GM12878 (cell line): ENCODE results near the gene CYP46A1. TPM values are rescaled to one million over a fixed set of nuclear protein-coding genes. Genes with fewer than 3 reads are reported as not detected.

Source experiments
- ATAC-seq: fragments of 200-7000 bp; cut with Tn5 transposase; 3 replicates; pipeline ENCODE4 v1.9.1; 2020; ENCODE audit warnings: mild to moderate bottlenecking, moderate library complexity
- BruUV-seq: library from RNA; stranded (reverse); fragments of 400-500 nt; replicated peaks from 2 replicates; lab custom pipeline; 2021; lab: Mats Ljungman, UMichigan
- CTCF ChIA-PET: fragments of 300-600 bp; sonication (Branson Sonifier 250); formaldehyde crosslinking; extraction: SDS; loops from one replicate; lab custom pipeline; 2021; ENCODE audit warnings: inconsistent platforms; lab: Yijun Ruan, JAX
- POLR2A ChIA-PET: fragments of 350-600 bp; formaldehyde crosslinking; extraction: SDS; loops from one replicate; lab custom pipeline; 2021; ENCODE audit warnings: inconsistent platforms; lab: Charles Lee
- RAD21 ChIA-PET: fragments of 300-600 bp; sonication (Branson Sonifier 250); formaldehyde crosslinking; loops from one replicate; lab custom pipeline; 2023; ENCODE audit warnings: antibody characterized with exemption; ENCODE audit not compliant: unreplicated experiment; lab: Charles Lee
- SMC1A ChIA-PET: fragments of 300-600 bp; sonication (Branson Sonifier 250); formaldehyde crosslinking; loops from one replicate; lab custom pipeline; 2023; ENCODE audit not compliant: unreplicated experiment, uncharacterized antibody; lab: Charles Lee
- DNase-seq: peaks from one replicate; pipeline ENCODE4 v3.0.0-alpha.2; 2011; ENCODE audit warnings: low read depth, low spot score
- FAIRE-seq: peaks from 3 replicates; lab custom pipeline; 2011; peaks lifted over from hg19 to GRCh38; lab: Jason Lieb, UNC
- H2AFZ ChIP-seq: 2 replicates; pipeline ENCODE4 v1.6.0; 2011; ENCODE audit warnings: low read depth, low read length, control low read depth; ENCODE audit not compliant: control insufficient read depth
- H3K27ac ChIP-seq: 2 replicates; pipeline ENCODE4 v1.5.1; 2011; ENCODE audit warnings: control low read depth; ENCODE audit not compliant: control insufficient read depth, insufficient read depth
- H3K27me3 ChIP-seq, 2 experiments: replicated peaks in 1 of 2; 2 replicates each; pipeline versions ENCODE4 v1.6.0 to v1.6.1; 2011; ENCODE audit warnings: low read length in 1 of 2; ENCODE audit not compliant: control insufficient read depth in 2 of 2, insufficient read depth in 2 of 2
- H3K36me3 ChIP-seq, 2 experiments: 2 replicates each; pipeline ENCODE4 v1.5.1; 2011; ENCODE audit warnings: low read length in 1 of 2; ENCODE audit not compliant: control insufficient read depth in 2 of 2, insufficient read depth in 2 of 2
- H3K4me1 ChIP-seq: 2 replicates; pipeline ENCODE4 v1.6.1; 2011; ENCODE audit warnings: mild to moderate bottlenecking, low read length, moderate library complexity, mixed read lengths; ENCODE audit not compliant: control insufficient read depth, insufficient read depth
- H3K4me2 ChIP-seq: 2 replicates; pipeline ENCODE4 v1.6.0; 2011; ENCODE audit warnings: control low read depth; ENCODE audit not compliant: control insufficient read depth, insufficient read depth
- H3K4me3 ChIP-seq: fragments of 200-600 bp; sonication (generic); 2 replicates; pipeline ENCODE4 v1.5.1; 2016
- H3K79me2 ChIP-seq: 2 replicates; pipeline ENCODE4 v1.6.0; 2011; ENCODE audit warnings: low read length; ENCODE audit not compliant: control insufficient read depth, insufficient read depth
- H3K9ac ChIP-seq: 2 replicates; pipeline ENCODE4 v1.8.0; 2011; ENCODE audit warnings: low read length, control low read depth, mixed read lengths; ENCODE audit not compliant: control insufficient read depth, insufficient read depth
- H3K9me3 ChIP-seq: replicated peaks from 3 replicates; pipeline ENCODE4 v1.5.1; 2011; ENCODE audit warnings: mild to moderate bottlenecking, low read length; ENCODE audit not compliant: control insufficient read depth, insufficient read depth
- H4K20me1 ChIP-seq: 2 replicates; pipeline ENCODE4 v1.6.0; 2011; ENCODE audit not compliant: control insufficient read depth, insufficient read depth
- BRCA1 ChIP-seq: IDR thresholded peaks from 2 replicates; pipeline ENCODE4 v1.6.1; 2011; ENCODE audit warnings: low read depth, low read length, improper control_type of control experiment
- FOS ChIP-seq: IDR thresholded peaks from 3 replicates; pipeline ENCODE4 v1.6.1; 2011; ENCODE audit warnings: borderline replicate concordance; ENCODE audit not compliant: insufficient read length; ENCODE audit errors: extremely low read depth
- HDAC6 ChIP-seq: fragments of 200-600 bp; sonication (generic); IDR thresholded peaks from one replicate; pipeline ENCODE4 v1.8.0; 2017; ENCODE audit warnings: antibody characterized with exemption; ENCODE audit not compliant: unreplicated experiment
- IKZF1 ChIP-seq: fragments of 450-650 bp; conservative IDR thresholded peaks from 2 replicates; pipeline ENCODE4 v1.6.1; 2017; ENCODE audit warnings: antibody characterized with exemption, mild to moderate bottlenecking
- JUNB ChIP-seq: IDR thresholded peaks from 2 replicates; pipeline ENCODE4 v1.6.1; 2016; ENCODE audit warnings: antibody characterized with exemption, mild to moderate bottlenecking
- MAX ChIP-seq: IDR thresholded peaks from 2 replicates; pipeline ENCODE4 v1.6.1; 2012; ENCODE audit warnings: low read depth, low read length, improper control_type of control experiment
- MYC ChIP-seq: IDR thresholded peaks from 2 replicates; pipeline ENCODE4 v1.6.1; 2011; ENCODE audit warnings: mild to moderate bottlenecking, low read length, moderate library complexity, inconsistent platforms; ENCODE audit not compliant: insufficient read depth, insufficient replicate concordance, insufficient read length, severe bottlenecking
- PKNOX1 ChIP-seq: fragments of 450-650 bp; IDR thresholded peaks from 2 replicates; pipeline ENCODE4 v1.6.1; 2016; ENCODE audit warnings: mild to moderate bottlenecking
- POLR2AphosphoS5 ChIP-seq: IDR thresholded peaks from 2 replicates; pipeline ENCODE4 v1.6.1; 2011; ENCODE audit warnings: mild to moderate bottlenecking, low read length, inconsistent platforms
- RB1 ChIP-seq: fragments of 450-650 bp; formaldehyde crosslinking; IDR thresholded peaks from 2 replicates; pipeline ENCODE4 v1.6.1; 2017; ENCODE audit warnings: mild to moderate bottlenecking, borderline replicate concordance
- TARDBP ChIP-seq: IDR thresholded peaks from 2 replicates; pipeline ENCODE4 v1.6.1; 2016; ENCODE audit warnings: borderline replicate concordance
- TCF7 ChIP-seq: IDR thresholded peaks from 2 replicates; pipeline ENCODE4 v1.6.1; 2014; ENCODE audit warnings: antibody characterized with exemption, borderline replicate concordance
- YBX1 ChIP-seq: fragments of 450-650 bp; IDR thresholded peaks from 2 replicates; pipeline ENCODE4 v1.6.1; 2016; ENCODE audit warnings: antibody characterized with exemption
- WGBS: methylation state at CpG from one replicate; pipeline ENCODE4 v1.1.6; 2016; ENCODE audit warnings: low lambda C conversion rate; ENCODE audit not compliant: insufficient replicate concordance, insufficient coverage; ENCODE audit errors: missing lambda C conversion rate; 5-methylcytosine and 5-hydroxymethylcytosine counted together
- in situ Hi-C: fragments of 300-500 bp; cut with MboI; formaldehyde crosslinking; loops from 9 replicates; pipeline ENCODE4 v1.14.3; 2018; ENCODE audit warnings: mixed read lengths
- intact Hi-C: fragments of 100-400 bp; cut with micrococcal nuclease; formaldehyde crosslinking; loops from one replicate; pipeline ENCODE4 v1.14.2; 2022; ENCODE audit not compliant: unreplicated experiment
- polyA plus RNA-seq, 11 experiments: library from polyadenylated mRNA; depleted of rRNA in 4 of 11; unstranded in 6 of 11; stranded (reverse) in 5 of 11; fragments of >200 nt; fragmentation: Nextera tagmentation in 4 of 11; fragmentation: Illumina TruSeq in 1 of 11; extraction: Ambion mirVana in 4 of 11; extraction: Trizol in 1 of 11; gene quantifications; 1 replicate in 1 of 11; 2 replicates in 10 of 11; pipeline versions ENCODE4 v1.2.1 to v1.2.3, GENCODE V29; 2011 to 2016; ENCODE audit warnings: inconsistent platforms in 2 of 11, missing spikeins in 2 of 11, low read depth in 1 of 11
- total RNA-seq, 4 experiments: library from RNA; depleted of rRNA in 3 of 4; stranded (reverse); fragments of >200 nt in 3 of 4; fragmentation: Illumina TruSeq in 1 of 4; extraction: Trizol in 1 of 4; gene quantifications; 2 replicates each; pipeline versions ENCODE4 v1.2.1 to v1.2.3, GENCODE V29; 2013 to 2021
- TF ChIP-seq, protein P1 (sequence below): fragments of 450-650 bp; IDR thresholded peaks from 2 replicates; pipeline ENCODE4 v1.6.1; 2014; ENCODE audit warnings: mild to moderate bottlenecking

Gene CYP46A1
- total and polyA plus RNA-seq, 10 of the 15 experiments (the other 5 are each of a cell fraction or from before 2014, with no cell fraction given) = 0.04 to 0.11 TPM; not detected in 8

- FAIRE-seq (no peak), DNase-seq (no peak), ATAC-seq (no peak)
- Histone ChIP-seq H3K9ac (no peak overlapping the region), H3K27me3 (no peaks in the 10 kb centered on the region; a peak in 2 of 4 replicates), H3K9me3 (no peaks in the 10 kb centered on the region; the same call in 2 of the 3 replicates), H4K20me1 (no peaks in the 10 kb centered on the region), H3K4me2 (no peak overlapping the region), H2AFZ (no peak overlapping the region), H3K4me3 (no peak overlapping the region), H3K4me1 (no peaks in the 10 kb centered on the region), H3K36me3 (no peaks in the 10 kb centered on the region), H3K27ac (no peak overlapping the region), H3K79me2 (no peaks in the 10 kb centered on the region)
- CTCF ChIA-PET = no interaction called here
- BruUV-seq = no TSS peak
- POLR2A ChIA-PET = no interaction called here
- intact Hi-C loops (no loop called here), in situ Hi-C loops (no loop called here)
- RAD21 ChIA-PET = no interaction called here
- 46% methylated on average over 6 of the region's 6 CpGs for WGBS
- SMC1A ChIA-PET = no interaction called here
- no peak for TF ChIP-seq TARDBP
- TF ChIP-seq MYC = no peak
- TF ChIP-seq MAX = no peak
- TF ChIP-seq HDAC6 = no peak
- TF ChIP-seq POLR2AphosphoS5 = no peak
- TF ChIP-seq, protein P1, sequence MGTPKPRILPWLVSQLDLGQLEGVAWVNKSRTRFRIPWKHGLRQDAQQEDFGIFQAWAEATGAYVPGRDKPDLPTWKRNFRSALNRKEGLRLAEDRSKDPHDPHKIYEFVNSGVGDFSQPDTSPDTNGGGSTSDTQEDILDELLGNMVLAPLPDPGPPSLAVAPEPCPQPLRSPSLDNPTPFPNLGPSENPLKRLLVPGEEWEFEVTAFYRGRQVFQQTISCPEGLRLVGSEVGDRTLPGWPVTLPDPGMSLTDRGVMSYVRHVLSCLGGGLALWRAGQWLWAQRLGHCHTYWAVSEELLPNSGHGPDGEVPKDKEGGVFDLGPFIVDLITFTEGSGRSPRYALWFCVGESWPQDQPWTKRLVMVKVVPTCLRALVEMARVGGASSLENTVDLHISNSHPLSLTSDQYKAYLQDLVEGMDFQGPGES = no peak
- TF ChIP-seq IKZF1 = no peak
- TF ChIP-seq RB1 = no peak
- no peak for TF ChIP-seq TCF7
- no peak for TF ChIP-seq FOS
- TF ChIP-seq PKNOX1 = no peak
- TF ChIP-seq BRCA1 = no peak
- TF ChIP-seq JUNB = no peak
- TF ChIP-seq YBX1 = no peak
Measured at GRCh38 chr14:99643343-99643742, 40.8 kb upstream of the CYP46A1 start.
